ENCODE measurements around the gene EML6.

EML6 gene

DNA sequence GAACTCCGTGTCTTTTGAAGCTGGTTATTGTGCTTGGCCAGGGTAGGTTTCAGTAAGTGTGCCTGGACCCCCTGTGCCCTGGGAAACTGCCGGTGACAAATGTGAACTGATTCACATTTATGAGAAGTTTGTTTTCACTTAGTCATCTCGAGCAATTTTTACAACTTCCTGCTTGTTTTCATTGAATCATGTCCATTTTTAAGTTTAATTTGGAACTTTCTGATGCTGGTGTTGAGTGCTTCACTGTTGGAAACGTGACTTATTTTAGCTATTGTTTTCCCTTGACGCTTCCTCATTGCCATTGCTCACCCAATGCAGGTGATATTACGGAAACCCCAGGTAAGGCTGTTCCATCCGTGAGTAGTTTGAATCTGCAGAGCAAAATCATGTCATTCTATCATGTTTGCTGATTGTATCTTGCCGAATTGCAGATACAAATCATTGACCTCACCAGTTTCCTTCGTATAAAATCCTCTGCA, 229.6 kb downstream of the EML6 start:
- no peak for DNase-seq

DNA sequence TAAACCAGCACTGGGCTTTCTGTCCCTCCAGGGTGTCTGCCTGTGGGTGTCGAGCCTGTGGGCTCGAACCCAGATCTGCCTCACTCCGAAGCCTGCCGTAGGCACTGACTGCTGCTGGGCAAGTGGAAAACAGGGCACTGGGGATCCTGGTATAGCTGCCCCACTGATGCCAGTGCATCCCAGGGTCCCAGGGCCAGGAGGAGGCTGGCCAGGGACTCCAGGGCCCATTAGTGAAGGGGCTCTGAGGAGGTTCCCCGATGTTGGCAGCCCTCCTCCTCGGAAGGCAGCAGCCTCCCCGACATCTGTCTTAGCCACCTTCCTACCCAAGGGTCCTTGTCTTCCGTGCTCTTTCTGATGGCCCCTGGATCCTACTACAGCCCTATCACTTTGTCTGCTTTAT, 230.7 kb downstream of the EML6 start:
- no peak for DNase-seq

DNA sequence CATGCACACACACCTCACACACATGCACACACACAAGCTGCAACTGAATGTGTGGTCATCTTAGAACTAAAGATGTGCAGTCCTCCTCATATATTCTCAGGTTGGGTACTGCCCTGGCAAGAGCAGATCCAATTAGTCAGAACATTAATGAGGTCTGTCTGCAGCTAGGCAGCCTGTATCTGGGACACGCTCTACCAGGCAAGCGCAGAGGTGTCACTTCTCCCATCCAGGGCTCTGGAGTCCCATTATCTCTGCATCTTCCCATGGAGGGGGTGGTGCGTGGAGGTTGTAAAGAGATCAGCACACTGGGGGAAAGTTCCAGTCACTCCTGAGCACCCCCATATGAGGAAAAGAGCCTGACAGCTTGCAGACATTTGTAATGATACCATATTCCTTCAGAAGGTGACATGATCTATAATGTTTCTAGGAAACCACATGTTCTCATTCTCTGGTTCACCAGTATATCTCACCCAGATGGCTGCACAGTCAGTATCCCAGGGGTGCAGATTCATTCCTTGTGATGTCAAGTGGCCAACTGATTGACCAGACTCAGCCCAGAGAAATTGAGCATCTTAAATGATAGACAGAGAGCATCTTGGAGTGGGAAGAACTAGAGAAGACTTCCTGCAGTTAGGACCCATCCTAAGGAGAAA, 231.4 kb downstream of the EML6 start:
- no peak for DNase-seq

DNA sequence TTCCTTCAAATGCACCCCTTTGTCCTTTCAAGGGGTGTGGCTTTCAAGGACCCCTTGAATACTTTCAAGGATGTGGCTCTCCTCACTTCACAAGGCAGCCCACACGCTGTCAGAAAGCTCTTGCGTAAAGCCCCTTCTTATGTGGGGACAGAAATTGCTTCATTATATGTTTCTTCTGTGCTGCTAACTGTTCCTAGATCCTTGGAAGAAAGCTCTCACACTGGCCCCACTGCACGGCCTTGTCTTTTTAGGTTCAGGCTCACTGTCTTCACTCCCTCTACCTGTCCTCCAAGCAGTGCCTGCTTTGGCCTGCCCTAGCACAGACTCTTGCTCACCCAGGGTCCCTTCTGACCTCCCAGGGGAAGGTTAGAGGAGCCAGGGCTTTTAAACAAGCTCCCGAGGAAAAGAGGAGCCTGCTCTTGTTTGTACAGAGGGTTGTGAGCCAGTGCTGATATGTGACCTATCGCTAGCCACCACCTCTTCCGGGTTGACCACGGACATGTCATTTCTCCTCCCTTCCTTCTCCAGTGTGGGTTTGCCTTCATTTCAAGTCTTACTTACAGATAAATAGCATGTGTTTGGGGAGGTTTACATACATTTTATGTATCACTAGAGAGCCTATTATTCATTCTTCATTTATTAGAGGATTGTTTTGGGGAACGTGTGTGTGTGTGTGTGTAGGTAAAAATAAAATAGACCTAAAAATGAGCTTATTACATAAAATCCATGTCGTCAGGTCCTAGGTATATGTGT, 232.1 kb downstream of the EML6 start:
- no peak for DNase-seq

DNA sequence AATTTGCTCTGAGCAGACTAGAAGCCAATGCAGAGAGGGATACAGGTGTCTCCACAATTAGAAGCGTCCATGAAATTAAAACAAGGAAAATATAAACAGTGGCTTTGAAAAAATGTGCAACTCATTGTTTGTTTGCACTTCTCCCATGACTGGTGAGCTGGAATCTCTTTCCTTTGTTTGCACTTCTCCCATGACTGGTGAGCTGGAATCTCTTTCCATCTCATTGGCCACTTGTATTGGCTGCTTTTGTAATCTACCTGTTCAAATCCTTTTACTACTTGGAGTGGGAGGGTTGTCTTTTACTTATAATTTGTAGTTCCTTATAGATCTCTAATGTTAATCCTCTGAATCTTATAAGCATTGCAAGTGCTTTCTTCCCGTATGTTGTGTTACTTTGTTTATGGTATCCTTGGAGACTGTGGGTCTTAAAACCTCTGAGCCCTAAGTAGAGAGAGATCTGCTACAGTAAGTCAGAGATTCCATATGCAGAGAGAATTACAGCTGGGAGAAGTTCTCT, 232.7 kb downstream of the EML6 start:
- no peak for DNase-seq

DNA sequence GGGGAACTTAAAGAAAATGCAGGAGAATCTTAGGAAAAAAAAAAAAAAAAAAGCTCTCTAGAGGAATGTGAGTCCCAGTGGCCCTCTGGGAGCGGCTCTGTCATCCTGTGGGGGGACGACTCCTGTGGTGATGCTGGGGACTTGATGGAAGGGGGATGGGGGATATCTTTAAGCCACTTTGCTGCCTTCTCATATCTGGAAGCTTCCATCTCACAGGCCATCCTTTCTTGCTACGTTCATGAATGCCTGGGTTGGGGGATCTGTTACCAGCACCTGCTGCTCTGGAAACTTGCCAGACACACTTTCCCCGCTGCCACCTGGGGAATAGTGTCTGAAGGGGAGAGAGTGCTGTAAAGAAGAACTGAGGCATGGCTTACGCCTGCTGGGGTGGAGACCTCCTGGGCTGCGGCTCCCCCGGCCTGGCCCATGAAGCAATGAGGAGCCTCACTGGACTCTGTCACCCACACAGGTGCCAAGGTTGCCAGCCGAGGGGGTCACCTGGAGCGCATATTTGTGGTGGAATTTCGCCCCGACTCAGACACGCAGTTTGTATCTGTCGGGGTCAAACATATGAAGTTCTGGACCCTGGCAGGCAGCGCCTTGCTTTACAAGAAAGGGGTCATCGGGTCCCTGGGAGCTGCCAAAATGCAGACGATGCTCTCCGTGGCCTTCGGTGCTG, 234.0 kb downstream of the EML6 start:
- DNase-seq, result no peak

DNA sequence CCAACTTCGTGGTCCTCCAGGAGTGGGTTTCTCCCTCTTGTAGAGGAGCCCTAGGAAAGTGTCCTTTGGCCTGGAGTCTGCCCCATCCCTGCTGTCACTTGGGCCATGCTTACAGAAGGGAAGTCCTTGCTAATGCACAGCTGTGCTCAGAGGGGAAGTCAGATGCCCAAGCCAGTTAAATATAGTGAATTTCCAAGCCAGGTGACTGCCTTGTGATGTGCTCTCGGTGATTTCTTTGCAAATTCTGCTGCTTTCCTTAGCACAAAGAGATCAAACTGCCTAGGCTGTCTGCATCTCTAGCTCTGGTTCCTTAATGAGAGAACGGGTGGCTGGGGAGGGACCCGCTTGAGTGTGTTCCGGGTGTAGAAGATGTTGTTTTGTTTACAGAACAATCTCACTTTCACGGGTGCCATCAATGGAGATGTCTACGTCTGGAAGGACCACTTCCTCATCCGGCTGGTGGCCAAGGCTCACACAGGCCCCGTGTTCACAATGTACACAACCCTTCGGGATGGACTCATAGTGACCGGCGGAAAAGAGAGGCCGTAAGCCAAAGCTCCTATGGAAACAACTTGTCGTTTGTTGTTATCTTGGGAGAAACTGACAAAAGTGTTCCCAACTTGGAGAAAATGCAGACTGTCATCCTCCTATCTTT, 235.4 kb downstream of the EML6 start:
- DNase-seq, result no peak

DNA sequence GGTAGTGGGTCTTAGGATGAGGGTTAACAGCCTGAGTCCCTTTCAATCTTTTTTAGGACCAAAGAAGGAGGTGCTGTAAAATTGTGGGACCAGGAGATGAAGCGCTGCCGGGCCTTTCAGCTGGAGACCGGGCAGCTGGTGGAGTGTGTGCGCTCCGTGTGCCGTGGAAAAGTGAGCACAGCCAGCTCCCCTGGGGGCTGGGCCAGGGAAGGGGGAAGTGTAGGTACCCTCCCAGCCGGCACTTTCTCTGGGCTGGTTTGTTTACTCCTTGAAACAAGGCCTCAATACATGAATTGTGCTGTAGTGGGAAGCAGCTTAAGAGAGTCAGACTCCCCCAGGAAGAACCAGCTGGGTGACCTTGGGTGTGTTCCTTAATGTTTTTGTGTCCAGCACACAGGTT, 236.7 kb downstream of the EML6 start:
- DNase-seq, result no peak

DNA sequence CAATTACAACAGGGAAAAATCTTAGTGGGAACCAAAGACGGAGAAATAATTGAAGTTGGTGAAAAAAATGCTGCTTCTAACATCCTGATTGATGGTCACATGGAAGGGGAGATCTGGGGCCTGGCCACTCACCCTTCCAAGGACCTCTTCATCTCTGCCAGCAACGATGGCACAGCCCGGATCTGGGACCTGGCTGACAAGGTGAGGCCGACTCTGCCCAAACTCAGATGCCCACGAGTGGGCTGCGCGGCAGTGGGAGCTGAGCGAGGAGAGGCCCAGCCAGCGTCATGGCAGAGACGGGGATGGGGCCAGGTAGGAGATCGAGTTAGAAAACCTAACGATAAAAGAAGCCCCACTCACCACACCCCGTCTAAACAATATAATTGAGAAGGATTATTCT, 239.0 kb downstream of the EML6 start:
- no peak for DNase-seq

DNA sequence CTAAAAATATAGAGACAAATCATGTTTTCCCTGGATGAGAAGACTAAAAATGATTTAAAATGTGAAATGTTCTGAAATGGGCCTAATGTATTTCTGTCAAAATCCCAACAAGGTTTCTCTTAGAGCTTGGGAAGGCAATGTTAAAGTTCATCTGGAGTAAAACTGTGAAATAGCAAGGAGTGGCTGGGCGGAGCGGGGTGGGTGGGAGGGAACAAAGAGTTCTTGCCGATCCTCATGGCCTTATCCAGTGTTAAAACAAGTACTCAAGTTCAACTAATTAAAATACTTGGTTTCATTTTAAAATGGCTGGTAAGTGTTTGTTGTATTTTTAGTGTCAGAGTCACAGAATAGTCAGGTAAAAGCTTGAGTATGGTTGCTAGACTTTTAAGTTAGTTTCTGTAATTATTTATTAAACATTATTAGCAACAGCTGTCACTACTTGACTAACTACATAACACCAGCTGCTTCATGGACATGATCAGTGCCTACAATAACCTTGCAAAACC, 239.5 kb downstream of the EML6 start:
- no peak for DNase-seq

DNA sequence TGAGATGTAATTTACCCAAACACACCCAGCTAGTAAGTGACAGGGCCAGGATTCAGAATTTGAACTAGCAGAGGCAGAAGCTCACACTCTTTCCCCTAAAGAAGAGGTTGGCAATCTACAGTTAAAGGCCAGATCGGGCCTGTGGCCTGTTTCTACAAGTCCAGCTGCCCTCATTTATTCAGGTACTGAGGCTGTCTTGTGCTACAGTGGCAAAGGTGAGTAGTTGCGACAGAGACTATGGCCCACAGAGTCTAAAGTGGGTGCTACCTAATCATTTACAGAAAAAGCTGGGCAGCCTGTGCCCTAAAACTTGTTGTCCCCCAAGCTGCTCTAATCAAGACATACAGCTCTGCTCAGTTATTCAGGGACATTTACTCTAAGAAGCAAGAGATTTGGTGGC, 240.0 kb downstream of the EML6 start:
- DNase-seq, result no peak

DNA sequence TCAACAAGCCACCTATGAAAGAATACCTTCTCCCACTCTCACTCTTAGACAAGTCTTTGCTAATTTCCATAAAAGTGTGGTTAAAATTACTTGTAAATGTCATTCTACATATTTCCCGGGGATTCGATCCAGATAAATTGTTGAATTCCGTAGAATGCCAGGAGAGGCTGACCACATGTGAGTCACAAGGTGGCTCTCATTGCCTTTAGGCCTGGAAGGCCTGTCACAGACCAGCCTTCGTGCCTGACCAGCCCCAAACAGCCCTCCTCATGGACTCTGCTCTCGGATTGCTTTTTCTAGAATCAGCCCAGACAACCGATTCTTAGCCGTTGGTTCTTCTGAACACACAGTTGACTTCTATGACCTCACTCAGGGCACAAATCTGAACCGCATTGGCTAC, 240.8 kb downstream of the EML6 start:
- no peak for DNase-seq

DNA sequence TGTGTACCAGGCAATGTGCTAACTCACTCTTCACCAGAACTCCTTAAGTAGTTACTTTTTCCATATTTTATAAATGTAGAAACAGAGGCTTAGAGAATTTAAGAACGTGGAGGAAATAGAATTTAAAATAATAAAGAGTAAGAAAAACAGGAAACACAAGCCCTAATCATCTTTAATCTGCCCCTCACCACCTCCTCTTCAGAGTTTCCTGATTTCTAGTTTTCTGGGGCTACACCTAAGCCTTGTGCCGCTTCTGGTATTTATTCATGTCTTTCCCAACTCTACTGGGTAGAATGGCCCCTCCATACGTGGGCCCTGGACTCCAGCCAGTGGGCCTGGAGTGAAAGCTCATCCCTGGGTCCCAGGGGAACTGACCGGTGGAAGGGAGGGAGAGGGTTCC, 241.4 kb downstream of the EML6 start:
- DNase-seq, result no peak

DNA sequence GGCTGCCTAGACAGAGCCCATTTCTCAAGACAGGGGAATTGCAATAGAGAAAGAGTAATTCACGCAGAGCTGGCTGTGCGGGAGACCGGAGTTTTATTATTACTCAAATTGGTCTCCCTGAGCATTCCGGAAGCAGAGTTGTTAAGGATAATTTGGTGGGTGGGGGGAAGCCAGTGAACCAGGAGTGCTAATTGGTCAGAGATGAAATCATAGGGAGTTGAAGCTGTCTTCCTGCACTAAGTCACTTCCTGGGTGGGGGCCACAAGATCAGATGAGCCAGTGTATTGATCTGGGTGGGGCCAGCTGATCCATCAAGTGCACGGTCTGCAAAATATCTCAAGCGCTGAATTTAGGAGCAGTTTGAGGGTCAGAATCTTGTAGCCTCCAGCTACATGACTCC, 242.0 kb downstream of the EML6 start:
- DNase-seq, result no peak

DNA sequence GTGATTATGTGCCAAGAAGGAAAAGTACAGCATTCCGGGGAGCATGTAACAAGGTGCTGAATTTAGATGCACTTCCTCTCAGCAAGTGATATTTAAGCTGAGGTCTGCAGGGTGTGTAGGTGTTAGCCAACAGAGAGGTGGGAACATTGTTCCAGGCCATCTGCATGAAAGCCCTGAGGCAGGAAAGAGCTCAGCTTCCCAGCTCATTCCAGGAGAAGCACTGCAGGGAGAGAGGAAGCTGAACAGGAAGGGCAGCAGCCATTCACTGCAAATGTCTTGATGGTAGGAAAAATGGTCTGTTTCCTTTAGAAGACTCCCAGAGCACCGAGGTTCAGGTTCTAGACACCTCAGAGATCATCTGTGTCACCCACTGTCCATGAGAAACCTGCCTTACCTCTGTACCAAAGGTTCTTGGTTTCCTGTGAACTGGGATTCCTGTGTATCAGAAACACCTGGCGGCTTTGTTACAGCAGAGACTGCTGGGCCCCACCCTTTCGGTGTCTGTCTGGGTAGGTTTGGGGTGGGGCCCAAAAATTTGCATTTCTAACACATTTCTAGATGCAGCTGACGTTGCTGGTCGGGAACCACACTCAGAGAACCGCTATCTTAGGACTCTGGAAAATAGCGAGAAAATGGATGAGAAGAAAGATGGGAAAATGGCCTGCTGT, 242.8 kb downstream of the EML6 start:
- no peak for DNase-seq

DNA sequence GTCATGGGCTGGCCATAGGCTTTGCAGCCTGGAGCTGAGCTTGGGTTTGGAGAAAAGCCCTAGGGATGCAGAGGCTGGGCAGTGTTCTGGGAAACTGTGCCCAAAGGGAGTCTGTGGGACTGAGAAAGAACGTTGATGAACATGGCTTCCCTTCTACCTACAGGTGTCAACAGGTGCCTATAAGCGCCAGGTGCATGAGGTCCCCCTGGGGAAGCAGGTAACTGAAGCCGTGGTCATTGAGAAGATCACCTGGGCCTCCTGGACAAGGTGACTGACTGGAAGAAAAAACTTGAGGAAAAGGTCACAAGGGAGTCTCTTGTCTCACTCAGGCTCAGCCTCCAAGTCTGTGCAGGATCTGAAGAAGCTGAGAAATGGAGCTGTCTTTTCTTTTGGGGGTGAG, 243.4 kb downstream of the EML6 start:
- no peak for DNase-seq

DNA sequence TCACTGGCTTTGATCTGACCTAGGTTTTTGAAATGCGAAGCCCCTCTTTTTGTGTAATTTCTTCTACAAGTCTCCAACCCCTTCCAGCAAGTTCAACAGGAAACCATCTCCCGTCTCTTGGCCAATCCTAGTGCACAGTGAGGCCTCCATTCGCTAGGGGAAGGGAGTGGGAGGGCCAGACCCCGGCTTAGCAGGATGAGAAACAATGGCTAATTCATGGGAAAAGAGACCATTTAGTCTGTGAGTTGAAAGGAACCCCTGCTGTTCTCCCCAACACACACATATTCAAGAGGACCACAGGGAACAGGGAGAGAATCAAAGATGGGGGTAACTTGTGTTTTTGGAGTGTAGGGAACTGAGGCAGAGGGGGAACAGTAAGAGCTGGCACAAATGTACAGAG, 243.8 kb downstream of the EML6 start:
- DNase-seq, result no peak

DNA sequence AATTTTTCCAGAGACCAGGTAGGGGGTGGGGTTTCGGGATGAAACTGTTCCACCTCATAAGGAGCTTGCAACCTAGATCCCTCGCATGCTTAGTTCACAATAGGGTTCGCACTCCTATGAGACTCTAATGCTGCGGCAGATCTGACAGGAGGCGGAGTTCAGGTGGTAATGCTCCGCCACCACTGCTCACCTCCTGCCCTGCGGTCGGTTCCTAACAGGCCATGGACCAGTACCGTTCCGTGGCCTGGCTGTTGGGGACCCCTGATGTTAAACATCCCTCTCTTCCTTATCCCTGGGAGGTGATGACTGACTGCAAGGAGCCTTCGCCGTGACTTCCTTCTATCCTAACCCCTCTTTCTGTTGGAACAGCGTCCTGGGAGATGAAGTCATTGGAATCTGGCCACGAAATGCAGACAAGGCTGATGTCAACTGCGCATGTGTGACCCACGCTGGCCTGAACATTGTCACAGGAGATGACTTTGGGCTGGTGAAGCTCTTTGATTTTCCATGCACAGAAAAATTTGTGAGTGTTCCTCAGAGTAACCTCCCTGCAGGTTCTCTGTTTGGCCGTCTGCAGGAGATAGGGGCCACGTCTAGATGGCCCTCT, 244.4 kb downstream of the EML6 start:
- DNase-seq, result no peak

DNA sequence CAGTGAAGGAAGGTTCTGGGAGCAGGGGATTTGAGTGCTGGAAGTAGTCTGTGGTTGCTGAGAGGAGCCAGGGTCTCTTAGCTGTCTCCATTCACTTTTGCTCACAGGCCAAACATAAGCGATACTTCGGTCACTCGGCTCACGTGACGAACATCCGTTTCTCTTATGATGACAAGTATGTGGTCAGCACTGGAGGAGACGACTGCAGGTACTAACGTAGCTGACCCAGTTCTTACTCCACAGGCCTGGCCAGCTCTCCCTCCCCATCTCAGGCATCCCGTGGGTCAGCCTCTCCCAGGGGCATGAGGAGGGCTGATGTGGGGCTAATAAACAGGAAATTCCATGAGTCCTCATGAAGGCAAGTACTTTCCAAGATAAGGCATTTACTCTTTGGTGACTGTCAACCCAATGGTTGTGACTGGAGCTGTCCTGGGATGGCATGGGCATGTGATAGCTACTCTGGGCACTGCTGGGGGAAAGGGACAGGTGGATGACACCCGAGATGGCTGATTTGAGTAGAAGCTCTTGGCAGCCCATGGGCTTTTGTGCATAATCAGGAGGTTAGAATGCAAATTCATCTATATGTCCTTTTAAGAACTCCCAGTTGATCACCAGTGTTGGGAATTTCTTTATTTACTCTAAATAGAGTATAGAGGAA, 245.2 kb downstream of the EML6 start:
- DNase-seq, result no peak

DNA sequence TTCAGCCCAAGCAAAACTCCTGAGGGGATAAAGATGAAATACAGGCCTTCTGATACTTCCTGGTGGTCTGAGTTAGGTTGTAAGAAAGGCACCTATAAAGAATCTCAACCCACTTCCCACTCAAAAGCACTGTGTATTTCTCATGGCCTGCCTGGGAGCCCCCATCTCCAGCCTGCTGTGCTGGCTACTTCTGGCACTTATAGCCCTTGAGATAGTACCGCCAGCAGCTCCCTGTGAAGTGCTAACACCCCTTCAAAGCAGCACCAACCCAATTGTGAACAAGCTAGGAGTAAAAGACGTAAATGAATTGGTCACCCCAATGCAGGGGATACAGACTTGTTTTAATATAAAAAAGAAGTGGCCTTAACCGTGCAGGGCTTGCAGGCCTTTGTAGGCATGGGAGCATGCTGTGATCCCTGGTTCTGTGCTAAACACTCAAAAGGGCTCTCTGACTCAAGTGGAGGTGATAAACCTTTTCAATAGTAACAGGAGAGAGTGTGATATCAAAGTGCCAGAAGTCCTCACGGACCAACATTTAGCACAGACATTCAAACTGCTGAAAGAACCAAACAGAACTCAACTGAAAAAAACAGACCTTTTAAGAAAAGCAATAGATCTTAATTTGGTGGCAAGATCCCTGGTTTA, 246.0 kb downstream of the EML6 start:
- DNase-seq, result no peak

DNA sequence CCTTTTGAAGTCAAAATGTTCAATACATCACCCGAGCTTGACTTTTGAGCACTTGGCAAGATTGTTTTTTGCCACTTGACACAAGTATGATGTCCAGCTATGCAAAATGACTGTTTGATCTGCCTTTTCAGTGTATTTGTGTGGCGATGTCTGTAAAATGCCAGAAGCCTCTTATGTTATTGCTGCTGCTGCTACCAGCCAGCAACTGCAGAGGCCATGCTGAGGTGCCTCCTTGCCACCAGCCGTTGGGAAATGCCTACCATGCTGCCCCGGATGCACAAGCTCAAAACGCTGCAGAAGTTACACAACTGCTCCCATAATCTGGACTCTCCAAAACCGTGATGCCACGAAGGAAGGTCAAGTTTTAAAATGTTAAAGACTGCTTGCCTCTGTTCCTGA, 246.5 kb downstream of the EML6 start:
- no peak for DNase-seq

Measured in activated CD4-positive, alpha-beta T cell treated with anti-CD3 and anti-CD28 coated beads for 4 hours (primary cell).